IPS-20b (cell line): ENCODE data around the gene PHETA1.

Experiments
- H3K27ac ChIP-seq: one replicate; pipeline ENCODE4 v1.5.1; 2013; ENCODE audit warnings: low read length
- H3K27me3 ChIP-seq: 2 replicates; pipeline ENCODE4 v1.6.1; 2013; ENCODE audit warnings: mild to moderate bottlenecking, low read length, inconsistent platforms; ENCODE audit not compliant: insufficient read depth
- H3K36me3 ChIP-seq: 2 replicates; pipeline ENCODE4 v1.6.1; 2013; ENCODE audit warnings: low read depth, mild to moderate bottlenecking, inconsistent platforms, low read length, moderate library complexity; ENCODE audit not compliant: insufficient read depth
- H3K4me1 ChIP-seq: 2 replicates; pipeline ENCODE4 v1.6.1; 2013; ENCODE audit warnings: mild to moderate bottlenecking, control low read depth, inconsistent platforms, low read length, moderate library complexity; ENCODE audit not compliant: insufficient read depth
- H3K4me3 ChIP-seq: 2 replicates; pipeline ENCODE4 v1.5.1; 2013; ENCODE audit warnings: mild to moderate bottlenecking, low read length, inconsistent platforms
- H3K9ac ChIP-seq: 2 replicates; pipeline ENCODE4 v1.6.1; 2013; ENCODE audit warnings: low read depth, mild to moderate bottlenecking, inconsistent platforms, low read length, moderate library complexity
- H3K9me3 ChIP-seq: 2 replicates; pipeline ENCODE4 v1.6.1; 2013; ENCODE audit warnings: mild to moderate bottlenecking, low read depth, low read length, inconsistent platforms; ENCODE audit not compliant: insufficient read depth

The PHETA1 gene

GRCh38 chr12:111362687-111363475 is 6.0 kb downstream of the PHETA1 start:
- peaks cover 10% of the 10 kb centered on the region for H3K27me3 ChIP-seq
- no peaks in the 10 kb centered on the region for H3K9me3 ChIP-seq
- no peak overlapping the region for H3K9ac ChIP-seq
- no peaks in the 10 kb centered on the region for H3K4me1 ChIP-seq
- H3K4me3 ChIP-seq, result no peak overlapping the region
- H3K27ac ChIP-seq, result no peak overlapping the region
- H3K36me3 ChIP-seq, result no peaks in the 10 kb centered on the region

GRCh38 chr12:111361717-111362576 is 6.9 kb downstream of the PHETA1 start:
- H3K9me3 ChIP-seq, result no peaks in the 10 kb centered on the region
- no peak overlapping the region for H3K27ac ChIP-seq
- no peaks in the 10 kb centered on the region for H3K36me3 ChIP-seq
- H3K4me1 ChIP-seq, result no peaks in the 10 kb centered on the region
- H3K4me3 ChIP-seq, result no peak overlapping the region
- H3K27me3 ChIP-seq, result 0 out of 2 replicates have a peak, but pooled peaks cover under 1% of the 10 kb centered on the region
- no peak overlapping the region for H3K9ac ChIP-seq

DNA sequence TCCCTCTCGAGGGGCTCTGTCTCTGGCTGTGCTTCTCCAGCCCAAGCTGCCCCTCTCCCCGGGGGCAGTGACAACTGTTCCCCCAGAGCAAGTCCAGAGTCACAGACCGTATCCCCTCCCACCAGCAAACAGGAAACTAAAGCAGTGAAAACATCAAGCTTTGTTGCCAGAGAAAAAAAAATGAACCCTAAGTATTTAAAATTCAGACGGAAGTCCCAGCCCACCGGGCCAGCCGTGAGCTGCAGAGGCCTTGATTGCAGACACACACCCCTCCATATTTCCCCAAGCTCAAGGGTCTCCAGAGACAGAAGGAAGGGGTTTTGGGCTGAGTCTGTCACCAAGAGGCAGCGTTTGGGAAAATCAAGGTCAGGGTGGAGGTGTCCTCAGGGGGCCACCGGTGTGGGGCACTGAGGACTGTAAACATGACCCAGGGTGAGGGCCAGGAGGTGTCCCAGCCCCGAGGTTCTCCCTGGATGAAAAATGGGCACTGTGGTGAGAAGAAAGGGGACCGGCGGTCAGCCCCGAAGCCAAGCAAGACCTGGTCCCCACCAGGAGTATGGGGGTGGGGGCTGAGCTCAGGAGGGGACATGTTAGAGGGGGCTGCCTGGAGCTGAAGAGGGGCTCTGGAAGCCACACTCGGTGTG is 7.7 kb downstream of the PHETA1 start:
- Histone ChIP-seq H3K27ac (no peak overlapping the region), H3K27me3 (no peaks in the 10 kb centered on the region), H3K9me3 (no peaks in the 10 kb centered on the region), H3K4me1 (no peaks in the 10 kb centered on the region), H3K9ac (no peak overlapping the region), H3K36me3 (no peaks in the 10 kb centered on the region), H3K4me3 (no peak overlapping the region)

DNA sequence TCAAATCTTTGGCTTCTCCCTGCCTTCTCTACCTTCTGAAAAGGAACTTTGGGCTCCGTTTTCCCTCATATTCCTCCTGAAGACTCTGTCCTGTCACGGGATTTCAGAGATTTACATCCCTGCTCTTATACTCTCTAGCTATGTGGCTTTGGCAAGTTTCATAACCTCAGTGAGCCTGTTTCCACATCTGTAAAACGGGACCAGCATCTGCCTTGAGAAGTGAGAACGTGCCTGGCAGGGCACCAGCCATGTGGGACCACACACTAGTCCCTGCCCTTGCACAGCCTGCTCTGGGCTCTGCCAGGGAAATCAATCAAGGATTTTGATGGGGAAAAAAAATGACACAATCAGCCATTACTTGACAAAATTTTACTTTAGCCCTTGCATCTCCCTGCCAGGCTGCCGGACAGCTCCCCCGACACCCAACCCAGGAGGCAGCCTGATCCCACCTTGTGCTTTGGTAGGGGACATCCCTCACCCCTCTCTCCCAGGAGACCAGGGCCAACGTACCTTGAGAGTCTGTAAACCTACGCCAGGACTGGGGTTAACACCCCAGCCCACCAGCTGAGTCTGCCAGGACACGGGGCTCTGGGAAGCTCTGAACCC is 8.5 kb downstream of the PHETA1 start:
- H3K9me3 ChIP-seq, result no peaks in the 10 kb centered on the region
- no peak overlapping the region for H3K9ac ChIP-seq
- no peaks in the 10 kb centered on the region for H3K36me3 ChIP-seq
- no peaks in the 10 kb centered on the region for H3K4me1 ChIP-seq
- no peak overlapping the region for H3K4me3 ChIP-seq
- H3K27ac ChIP-seq, result no peak overlapping the region
- H3K27me3 ChIP-seq, result no peaks in the 10 kb centered on the region

- no peak overlapping the region for H3K9ac ChIP-seq
- no peaks in the 10 kb centered on the region for H3K36me3 ChIP-seq
- no peaks in the 10 kb centered on the region for H3K9me3 ChIP-seq
- no peaks in the 10 kb centered on the region for H3K4me1 ChIP-seq
- H3K4me3 ChIP-seq, result no peak overlapping the region
- H3K27me3 ChIP-seq, result no peaks in the 10 kb centered on the region
- H3K27ac ChIP-seq, result no peak overlapping the region
Observed at GRCh38 chr12:111359914-111360276, 9.0 kb downstream of the PHETA1 start.

DNA sequence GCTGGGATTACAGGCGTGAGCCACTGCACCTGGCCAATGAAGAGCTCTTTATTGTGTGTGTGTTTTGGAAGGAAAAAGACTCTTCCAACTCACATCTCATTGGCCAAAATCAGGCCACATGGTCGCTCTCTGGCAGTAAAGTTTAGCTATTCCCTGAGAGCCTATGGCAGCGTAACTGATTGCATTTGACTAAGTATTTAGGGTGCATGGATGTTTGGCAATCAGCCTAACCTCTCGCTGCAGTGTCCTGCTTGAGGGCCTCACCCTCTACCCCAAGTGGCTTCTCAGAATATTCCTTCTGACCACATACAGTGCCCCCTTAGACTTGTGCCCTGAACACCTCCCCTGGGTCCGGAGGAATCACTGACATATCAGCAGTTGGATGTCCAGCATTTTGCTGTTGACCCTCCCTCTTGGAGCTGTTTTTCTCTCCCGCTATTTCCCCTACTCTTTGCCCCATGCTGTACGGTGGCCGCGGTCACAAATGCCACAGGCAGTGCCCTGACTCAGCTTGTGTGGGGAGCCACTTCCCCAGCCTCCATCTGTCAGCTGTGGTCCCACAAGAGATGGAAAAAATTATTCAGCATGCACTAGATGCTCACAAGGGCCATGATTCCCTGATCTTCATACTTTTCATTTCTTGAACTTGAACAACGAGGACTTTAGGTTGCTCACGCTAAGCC is 9.5 kb downstream of the PHETA1 start:
- H3K27me3 ChIP-seq, result no peaks in the 10 kb centered on the region
- no peaks in the 10 kb centered on the region for H3K4me1 ChIP-seq
- H3K9ac ChIP-seq, result no peak overlapping the region
- H3K4me3 ChIP-seq, result no peak overlapping the region
- H3K27ac ChIP-seq, result no peak overlapping the region
- H3K9me3 ChIP-seq, result no peaks in the 10 kb centered on the region
- H3K36me3 ChIP-seq, result no peaks in the 10 kb centered on the region

DNA sequence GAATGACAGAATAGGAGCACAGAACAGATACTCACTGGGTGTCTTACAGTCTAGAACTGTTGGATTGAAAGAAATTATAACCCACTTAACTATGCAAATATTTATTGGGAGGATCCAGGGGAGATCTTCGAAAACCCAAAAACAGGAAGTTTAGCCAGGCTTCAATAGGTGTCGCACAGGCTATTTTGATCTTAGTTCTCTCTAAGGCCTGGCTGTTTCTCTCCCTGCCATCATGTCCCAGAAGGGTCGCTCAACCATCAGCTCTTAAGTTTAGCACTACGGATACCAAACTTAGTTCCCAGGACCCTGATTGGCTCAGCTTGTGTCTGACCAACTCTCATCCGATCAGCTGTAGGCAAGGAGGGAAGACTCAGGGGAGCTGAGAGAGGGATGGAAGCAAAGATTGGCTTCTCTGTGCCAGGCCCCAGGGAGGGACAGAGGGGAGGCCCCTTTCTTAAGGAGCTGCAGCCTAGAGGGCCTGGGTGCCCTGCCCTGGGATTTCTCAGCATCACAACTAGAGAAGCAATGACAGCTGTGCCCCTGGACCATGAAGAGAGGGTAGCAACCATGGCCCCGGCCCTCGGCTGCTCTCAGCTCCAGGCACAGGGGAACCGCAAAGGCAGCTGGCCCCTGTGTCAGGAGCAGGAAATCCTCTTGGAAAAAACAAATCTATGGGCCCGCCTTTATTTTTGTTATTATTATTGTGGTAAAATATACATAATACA is 13.5 kb downstream of the PHETA1 start:
- Histone ChIP-seq H3K27me3 (no peaks in the 10 kb centered on the region), H3K36me3 (no peaks in the 10 kb centered on the region), H3K4me3 (no peak overlapping the region), H3K4me1 (no peaks in the 10 kb centered on the region), H3K27ac (no peak overlapping the region), H3K9me3 (no peaks in the 10 kb centered on the region), H3K9ac (no peak overlapping the region)

DNA sequence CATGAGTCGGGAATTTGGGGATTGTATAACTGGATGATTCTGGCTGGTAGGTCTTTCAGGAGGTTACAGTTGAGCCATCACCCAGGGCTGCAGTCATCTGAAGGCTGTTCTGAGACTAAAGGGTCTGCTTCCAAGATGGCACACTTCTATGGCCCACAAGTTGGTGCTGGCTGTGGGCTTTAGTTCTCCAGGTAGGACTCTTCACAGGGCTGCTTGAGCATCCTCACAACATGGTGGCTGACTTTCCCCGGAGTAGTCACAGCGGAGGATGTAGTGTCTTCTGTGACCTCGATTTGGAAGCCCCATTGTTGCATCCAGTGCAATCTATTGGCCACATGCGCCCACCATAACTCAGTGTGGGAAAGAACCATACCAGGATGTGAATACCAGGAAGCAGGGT is 14.4 kb downstream of the PHETA1 start:
- 0 out of 2 replicates have a peak, but pooled peaks cover under 1% of the 10 kb centered on the region for H3K9me3 ChIP-seq
- H3K9ac ChIP-seq, result no peak overlapping the region
- H3K4me1 ChIP-seq, result no peaks in the 10 kb centered on the region
- no peak overlapping the region for H3K27ac ChIP-seq
- H3K36me3 ChIP-seq, result no peaks in the 10 kb centered on the region
- no peak overlapping the region for H3K4me3 ChIP-seq
- no peaks in the 10 kb centered on the region for H3K27me3 ChIP-seq

GRCh38 chr12:111353603-111354295 is 15.1 kb downstream of the PHETA1 start:
- Histone ChIP-seq H3K9ac (no peak overlapping the region), H3K9me3 (peaks cover 6% of the 10 kb centered on the region; the same call in 1 of the 2 replicates), H3K36me3 (no peaks in the 10 kb centered on the region), H3K27me3 (no peaks in the 10 kb centered on the region), H3K4me1 (no peaks in the 10 kb centered on the region), H3K27ac (no peak overlapping the region), H3K4me3 (no peak overlapping the region)

- Histone ChIP-seq H3K4me3 (no peak overlapping the region), H3K36me3 (peaks cover 2% of the 10 kb centered on the region; the same call in 1 of the 2 replicates), H3K9me3 (peaks cover 12% of the 10 kb centered on the region), H3K9ac (no peak overlapping the region), H3K27ac (no peak overlapping the region), H3K4me1 (no peaks in the 10 kb centered on the region), H3K27me3 (no peaks in the 10 kb centered on the region)
Observed at GRCh38 chr12:111353026-111353425, 15.9 kb downstream of the PHETA1 start.
